CD4-positive, alpha-beta T cell (primary cell): Measurements from ENCODE around the gene NDRG4. TPM values are rescaled to one million over a fixed set of nuclear protein-coding genes. Genes with fewer than 3 reads are reported as not detected.

Experiments used
- ATAC-seq: fragments of 200-7000 bp; cut with Tn5 transposase; one replicate; pipeline ENCODE4 v1.10.0; 2022; ENCODE audit warnings: mild to moderate bottlenecking; ENCODE audit not compliant: poor library complexity
- CTCF ChIA-PET: fragments of 350-600 bp; sonication (Branson Sonifier 250); formaldehyde crosslinking; loops from one replicate; lab custom pipeline; 2021; ENCODE audit warnings: antibody characterized with exemption, inconsistent platforms; lab: Charles Lee
- POLR2A ChIA-PET: fragments of 350-600 bp; sonication (Branson Sonifier 250); formaldehyde crosslinking; loops from one replicate; lab custom pipeline; 2021; ENCODE audit warnings: antibody characterized with exemption, inconsistent platforms; lab: Charles Lee
- DNase-seq, 14 experiments: peaks; one replicate each; pipeline ENCODE4 v3.0.0-alpha.2; 2013 to 2020; ENCODE audit warnings: mixed read lengths in 2 of 14
- H3K27ac ChIP-seq, 2 donors: one replicate each; pipeline versions ENCODE4 v1.5.1 to v1.7.0; 2013; ENCODE audit warnings: low read length in 2 of 2, low read depth in 1 of 2, mild to moderate bottlenecking in 1 of 2
- H3K27me3 ChIP-seq, 2 experiments: 1 replicate in 1 of 2; 2 replicates in 1 of 2; pipeline versions ENCODE4 v1.6.1 to v1.7.0; 2013; ENCODE audit warnings: low read length in 2 of 2, control low read depth in 1 of 2, mild to moderate bottlenecking in 1 of 2, moderate library complexity in 1 of 2; ENCODE audit not compliant: insufficient read depth in 2 of 2, control insufficient read depth in 1 of 2
- H3K36me3 ChIP-seq: one replicate; pipeline ENCODE4 v1.6.1; 2013; ENCODE audit warnings: low read length, control low read depth; ENCODE audit not compliant: insufficient read depth
- H3K4me1 ChIP-seq: one replicate; pipeline ENCODE4 v1.6.1; 2013; ENCODE audit warnings: low read length, control low read depth; ENCODE audit not compliant: insufficient read depth
- H3K4me3 ChIP-seq: one replicate; pipeline ENCODE4 v1.5.1; 2013; ENCODE audit warnings: mild to moderate bottlenecking, low read length, moderate library complexity
- H3K9me3 ChIP-seq, 2 experiments: 1 replicate in 1 of 2; 2 replicates in 1 of 2; pipeline versions ENCODE4 v1.6.1 to v1.7.0; 2013; ENCODE audit warnings: low read length in 2 of 2, mild to moderate bottlenecking in 2 of 2, control low read depth in 1 of 2, moderate library complexity in 1 of 2; ENCODE audit not compliant: control insufficient read depth in 1 of 2, insufficient read depth in 1 of 2
- H3K27ac Mint-ChIP-seq: one replicate; pipeline ENCODE4 v1.8.0; 2020; ENCODE audit warnings: mixed read lengths
- H3K27me3 Mint-ChIP-seq: one replicate; pipeline ENCODE4 v1.8.0; 2021; ENCODE audit warnings: mixed read lengths
- H3K36me3 Mint-ChIP-seq: one replicate; pipeline ENCODE4 v1.8.0; 2021; ENCODE audit warnings: low read depth, mixed read lengths
- H3K4me1 Mint-ChIP-seq: one replicate; pipeline ENCODE4 v1.8.0; 2021; ENCODE audit warnings: low read depth, mixed read lengths
- H3K4me3 Mint-ChIP-seq: one replicate; pipeline ENCODE4 v1.8.0; 2020; ENCODE audit warnings: mild to moderate bottlenecking, mixed read lengths
- H3K9me3 Mint-ChIP-seq: one replicate; pipeline ENCODE4 v1.8.0; 2020; ENCODE audit warnings: mixed read lengths
- intact Hi-C, 2 experiments: fragments of 100-400 bp; cut with DNase I in 1 of 2; cut with micrococcal nuclease in 1 of 2; formaldehyde crosslinking; loops; one replicate each; pipeline versions ENCODE4 v1.15.1 to v1.9.0; 2023 to 2025; cut with DNase I, micrococcal nuclease
- total RNA-seq, 174 experiments: library from RNA in 2 of 174; stranded (reverse) in 2 of 174; gene quantifications; one replicate each; pipeline ENCODE4 v1.2.3 and lab custom pipeline; 2021 to 2026
- TF ChIP-seq, protein P1 (sequence below): fragments of 200-600 bp; IDR thresholded peaks from one replicate; pipeline ENCODE4 v1.8.0; 2022; ENCODE audit warnings: antibody characterized with exemption, mild to moderate bottlenecking

The NDRG4 gene
- total RNA-seq, 2 experiments from 2014 or later: 2.8 to 3.2 TPM

DNA sequence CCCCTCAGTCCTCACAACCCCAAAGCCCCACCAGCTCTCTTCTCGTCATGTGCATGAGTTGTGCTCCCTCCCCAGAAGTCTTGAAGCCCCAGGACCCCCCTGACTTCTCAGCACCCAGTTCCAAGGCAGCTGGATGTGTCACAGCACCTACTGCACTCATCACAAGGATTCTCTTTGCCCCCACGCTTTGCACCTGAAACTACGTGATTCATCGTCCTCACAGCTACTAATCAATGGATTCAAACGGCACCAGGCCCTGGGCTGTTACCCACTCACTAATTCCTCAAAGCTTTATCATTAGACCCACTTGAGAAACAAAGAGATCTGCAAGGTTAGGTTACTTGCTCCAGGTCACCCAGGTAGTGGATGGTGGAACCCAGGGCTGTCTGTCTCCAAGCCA is 45.1 kb upstream of the NDRG4 start:
- no peak overlapping the region for H3K27ac ChIP-seq
- DNase-seq (no peak), ATAC-seq (no peak)
- TF ChIP-seq, protein P1, sequence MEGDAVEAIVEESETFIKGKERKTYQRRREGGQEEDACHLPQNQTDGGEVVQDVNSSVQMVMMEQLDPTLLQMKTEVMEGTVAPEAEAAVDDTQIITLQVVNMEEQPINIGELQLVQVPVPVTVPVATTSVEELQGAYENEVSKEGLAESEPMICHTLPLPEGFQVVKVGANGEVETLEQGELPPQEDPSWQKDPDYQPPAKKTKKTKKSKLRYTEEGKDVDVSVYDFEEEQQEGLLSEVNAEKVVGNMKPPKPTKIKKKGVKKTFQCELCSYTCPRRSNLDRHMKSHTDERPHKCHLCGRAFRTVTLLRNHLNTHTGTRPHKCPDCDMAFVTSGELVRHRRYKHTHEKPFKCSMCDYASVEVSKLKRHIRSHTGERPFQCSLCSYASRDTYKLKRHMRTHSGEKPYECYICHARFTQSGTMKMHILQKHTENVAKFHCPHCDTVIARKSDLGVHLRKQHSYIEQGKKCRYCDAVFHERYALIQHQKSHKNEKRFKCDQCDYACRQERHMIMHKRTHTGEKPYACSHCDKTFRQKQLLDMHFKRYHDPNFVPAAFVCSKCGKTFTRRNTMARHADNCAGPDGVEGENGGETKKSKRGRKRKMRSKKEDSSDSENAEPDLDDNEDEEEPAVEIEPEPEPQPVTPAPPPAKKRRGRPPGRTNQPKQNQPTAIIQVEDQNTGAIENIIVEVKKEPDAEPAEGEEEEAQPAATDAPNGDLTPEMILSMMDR: no peak
- CTCF ChIA-PET: no interaction called here
- POLR2A ChIA-PET: no interaction called here
- no peak overlapping the region for H3K27ac Mint-ChIP-seq
- no peaks in the 10 kb centered on the region for H3K36me3 ChIP-seq
- no peaks in the 10 kb centered on the region for H3K4me1 Mint-ChIP-seq
- no peaks in the 10 kb centered on the region for H3K4me1 ChIP-seq
- H3K36me3 Mint-ChIP-seq: no peaks in the 10 kb centered on the region
- H3K9me3 Mint-ChIP-seq: no peaks in the 10 kb centered on the region
- H3K27me3 Mint-ChIP-seq: peaks cover 24% of the 10 kb centered on the region
- H3K27me3 ChIP-seq: peaks cover 0 to 4% of the 10 kb centered on the region in 2 experiments
- no peak overlapping the region for H3K4me3 ChIP-seq
- no peak overlapping the region for H3K4me3 Mint-ChIP-seq
- intact Hi-C loops: no loop called here
- H3K9me3 ChIP-seq: no peaks in the 10 kb centered on the region

DNA sequence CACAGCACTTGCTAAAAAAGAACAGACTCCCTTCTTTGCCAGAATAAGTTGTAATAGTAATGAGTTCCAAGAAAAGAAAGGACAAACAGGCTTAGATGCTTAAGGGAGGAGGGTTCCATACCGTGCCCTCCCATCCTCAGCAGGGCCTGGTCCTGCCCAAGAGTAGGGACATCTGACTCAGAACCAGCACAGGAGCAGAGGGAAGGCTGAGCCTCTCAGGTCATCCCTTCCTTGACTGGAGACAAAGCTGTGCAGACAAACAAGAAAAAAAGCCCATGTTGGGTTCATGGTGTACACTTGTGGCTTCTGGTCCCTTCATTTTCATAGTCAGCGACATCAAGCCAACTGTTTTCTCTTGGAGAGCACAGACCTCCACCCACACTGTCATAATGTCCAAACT is 44.2 kb upstream of the NDRG4 start:
- Mint-ChIP-seq H3K4me1 (no peaks in the 10 kb centered on the region), H3K27ac (no peak overlapping the region), H3K4me3 (no peak overlapping the region), H3K9me3 (no peaks in the 10 kb centered on the region), H3K36me3 (no peaks in the 10 kb centered on the region), H3K27me3 (peaks cover 27% of the 10 kb centered on the region)
- H3K27ac ChIP-seq: no peak overlapping the region
- TF ChIP-seq, protein P1: no peak
- no peaks in the 10 kb centered on the region for H3K36me3 ChIP-seq
- no peaks in the 10 kb centered on the region for H3K9me3 ChIP-seq
- ChIA-PET POLR2A (no interaction called here), CTCF (interaction anchor here (0.7 kb wide), 1 partner anchor 119 kb away, joined by 3 read pairs; no protein-coding TSS in a partner anchor)
- H3K4me1 ChIP-seq: no peaks in the 10 kb centered on the region
- ATAC-seq: no peak
- intact Hi-C loops: no loop called here
- H3K4me3 ChIP-seq: no peak overlapping the region
- no peak for DNase-seq
- H3K27me3 ChIP-seq: peaks cover 0 to under 1% of the 10 kb centered on the region in 2 experiments

DNA sequence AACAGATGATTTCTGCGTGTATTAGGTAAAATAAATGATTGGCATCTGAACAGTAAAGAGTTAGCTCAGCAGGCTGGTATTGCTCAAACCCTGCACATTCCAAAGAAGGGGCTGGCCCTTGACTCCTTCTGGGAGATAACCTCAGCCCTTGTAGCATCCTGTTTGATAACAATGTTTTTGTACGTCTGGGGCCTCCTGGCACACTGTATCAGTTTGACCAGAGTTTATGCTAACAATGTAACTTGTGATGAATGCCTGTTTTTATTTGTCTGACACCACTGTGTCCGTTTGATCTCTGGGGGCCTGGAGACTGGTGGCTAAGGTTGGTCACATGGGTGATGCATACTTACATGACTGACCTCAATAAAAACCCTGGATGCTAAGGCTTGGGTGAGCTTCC is 43.8 kb upstream of the NDRG4 start:
- no peaks in the 10 kb centered on the region for H3K36me3 ChIP-seq
- H3K4me3 Mint-ChIP-seq: no peak overlapping the region
- H3K27ac Mint-ChIP-seq: no peak overlapping the region
- ChIA-PET CTCF (interaction anchor here (0.7 kb wide), 1 partner anchor 120 kb away, joined by 3 read pairs; no protein-coding TSS in a partner anchor), POLR2A (no interaction called here)
- H3K36me3 Mint-ChIP-seq: no peaks in the 10 kb centered on the region
- DNase-seq: no peak
- no peaks in the 10 kb centered on the region for H3K9me3 Mint-ChIP-seq
- TF ChIP-seq, protein P1: no peak
- no peak for ATAC-seq
- H3K27me3 Mint-ChIP-seq: peaks cover 31% of the 10 kb centered on the region
- no peaks in the 10 kb centered on the region for H3K9me3 ChIP-seq
- H3K27ac ChIP-seq: no peak overlapping the region
- no peak overlapping the region for H3K4me3 ChIP-seq
- H3K4me1 ChIP-seq: no peaks in the 10 kb centered on the region
- peaks cover 0 to under 1% of the 10 kb centered on the region in 2 experiments for H3K27me3 ChIP-seq
- intact Hi-C loops: no loop called here
- H3K4me1 Mint-ChIP-seq: no peaks in the 10 kb centered on the region
